SK-N-SH treated with all-trans-retinoic acid at 6 μM for 48 hours (cell line): ENCODE results near the gene ARFGEF2.

Source experiments
- ATAC-seq: fragments of 200-7000 bp; cut with Tn5 transposase; 3 replicates; pipeline ENCODE4 v1.9.1; 2020; ENCODE audit warnings: mild to moderate bottlenecking, moderate library complexity
- ARNTL ChIP-seq: fragments of 450-650 bp; formaldehyde crosslinking; IDR thresholded peaks from 2 replicates; pipeline ENCODE4 v1.5.0; 2020; ENCODE audit warnings: low read depth, mild to moderate bottlenecking, moderate library complexity, borderline replicate concordance
- BACH2 ChIP-seq: fragments of 250-450 bp; sonication (Bioruptor Pico); IDR thresholded peaks from 2 replicates; pipeline ENCODE4 v1.9.0; 2021; ENCODE audit warnings: mild to moderate bottlenecking, borderline replicate concordance
- CSDC2 ChIP-seq: fragments of 250-450 bp; sonication (Bioruptor Pico); IDR thresholded peaks from 2 replicates; pipeline ENCODE4 v1.5.0; 2020; ENCODE audit warnings: mild to moderate bottlenecking, moderate library complexity
- ESRRG ChIP-seq: fragments of 250-450 bp; sonication (Bioruptor Pico); IDR thresholded peaks from 2 replicates; pipeline ENCODE4 v1.6.1; 2021; ENCODE audit warnings: mild to moderate bottlenecking
- GLIS3 ChIP-seq: fragments of 250-450 bp; sonication (Bioruptor Pico); IDR thresholded peaks from 2 replicates; pipeline ENCODE4 v1.5.0; 2020; ENCODE audit warnings: mild to moderate bottlenecking, moderate library complexity
- ISL1 ChIP-seq: fragments of 250-450 bp; sonication (Bioruptor Pico); IDR thresholded peaks from 2 replicates; pipeline ENCODE4 v2.1.2; 2022; ENCODE audit warnings: mild to moderate bottlenecking, moderate library complexity
- OSR1 ChIP-seq: fragments of 250-450 bp; sonication (Bioruptor Pico); IDR thresholded peaks from 2 replicates; pipeline ENCODE4 v1.8.0; 2022; ENCODE audit warnings: moderate library complexity, mild to moderate bottlenecking, inconsistent platforms
- PPARA ChIP-seq: fragments of 250-450 bp; sonication (Bioruptor Pico); IDR thresholded peaks from 2 replicates; pipeline ENCODE4 v1.5.0; 2020; ENCODE audit warnings: mild to moderate bottlenecking, borderline replicate concordance
- RARB ChIP-seq: fragments of 250-450 bp; sonication (Bioruptor Pico); IDR thresholded peaks from 2 replicates; pipeline ENCODE4 v1.8.0; 2021; ENCODE audit warnings: mild to moderate bottlenecking, moderate library complexity
- SNAI2 ChIP-seq: fragments of 250-450 bp; sonication (Bioruptor Pico); IDR thresholded peaks from 2 replicates; pipeline ENCODE4 v1.5.0; 2020; ENCODE audit warnings: mild to moderate bottlenecking, moderate library complexity
- TCF4 ChIP-seq: fragments of 250-450 bp; sonication (Bioruptor Pico); IDR thresholded peaks from 2 replicates; pipeline ENCODE4 v1.8.0; 2021; ENCODE audit warnings: mild to moderate bottlenecking, moderate library complexity, borderline replicate concordance
- TOX ChIP-seq: fragments of 250-450 bp; sonication (Bioruptor Pico); IDR thresholded peaks from 2 replicates; pipeline ENCODE4 v1.8.0; 2021; ENCODE audit warnings: mild to moderate bottlenecking, moderate library complexity, borderline replicate concordance
- ZFP3 ChIP-seq: fragments of 250-450 bp; sonication (Bioruptor Pico); IDR thresholded peaks from 2 replicates; pipeline ENCODE4 v1.5.0; 2020; ENCODE audit warnings: mild to moderate bottlenecking, moderate library complexity
- ZFP30 ChIP-seq: fragments of 450-650 bp; formaldehyde crosslinking; IDR thresholded peaks from 2 replicates; pipeline ENCODE4 v1.5.0; 2022; ENCODE audit warnings: mild to moderate bottlenecking, moderate library complexity
- ZNF565 ChIP-seq: fragments of 450-650 bp; formaldehyde crosslinking; conservative IDR thresholded peaks from 2 replicates; pipeline ENCODE4 v1.5.0; 2020; ENCODE audit warnings: low read depth, mild to moderate bottlenecking, moderate library complexity
- ZNF70 ChIP-seq: fragments of 450-650 bp; formaldehyde crosslinking; IDR thresholded peaks from 2 replicates; pipeline ENCODE4 v1.5.0; 2020; ENCODE audit warnings: mild to moderate bottlenecking, moderate library complexity
- ZNF8 ChIP-seq: fragments of 450-650 bp; formaldehyde crosslinking; IDR thresholded peaks from 2 replicates; pipeline ENCODE4 v1.5.0; 2020; ENCODE audit warnings: mild to moderate bottlenecking, moderate library complexity
- TF ChIP-seq, protein P1 (sequence below): fragments of 250-450 bp; sonication (Bioruptor Pico); IDR thresholded peaks from 2 replicates; pipeline ENCODE4 v1.5.1; 2021; ENCODE audit warnings: mild to moderate bottlenecking, moderate library complexity
- TF ChIP-seq, protein P2 (sequence below): fragments of 250-450 bp; sonication (Bioruptor Pico); IDR thresholded peaks from 2 replicates; pipeline ENCODE4 v1.5.0; 2020; ENCODE audit warnings: mild to moderate bottlenecking, moderate library complexity
- TF ChIP-seq, protein P3 (sequence below): fragments of 250-450 bp; sonication (Bioruptor Pico); IDR thresholded peaks from 2 replicates; pipeline ENCODE4 v1.8.0; 2020; ENCODE audit warnings: mild to moderate bottlenecking, moderate library complexity, borderline replicate concordance
- TF ChIP-seq, protein P4 (sequence below): fragments of 250-450 bp; sonication (Bioruptor Pico); IDR thresholded peaks from 2 replicates; pipeline ENCODE4 v1.8.0; 2021; ENCODE audit warnings: low read depth, mild to moderate bottlenecking, moderate library complexity, borderline replicate concordance
- TF ChIP-seq, protein P5 (sequence below): fragments of 250-450 bp; sonication (Bioruptor Pico); IDR thresholded peaks from 2 replicates; pipeline ENCODE4 v1.5.1; 2020; ENCODE audit warnings: low read depth, mild to moderate bottlenecking, moderate library complexity

ARFGEF2 gene

DNA sequence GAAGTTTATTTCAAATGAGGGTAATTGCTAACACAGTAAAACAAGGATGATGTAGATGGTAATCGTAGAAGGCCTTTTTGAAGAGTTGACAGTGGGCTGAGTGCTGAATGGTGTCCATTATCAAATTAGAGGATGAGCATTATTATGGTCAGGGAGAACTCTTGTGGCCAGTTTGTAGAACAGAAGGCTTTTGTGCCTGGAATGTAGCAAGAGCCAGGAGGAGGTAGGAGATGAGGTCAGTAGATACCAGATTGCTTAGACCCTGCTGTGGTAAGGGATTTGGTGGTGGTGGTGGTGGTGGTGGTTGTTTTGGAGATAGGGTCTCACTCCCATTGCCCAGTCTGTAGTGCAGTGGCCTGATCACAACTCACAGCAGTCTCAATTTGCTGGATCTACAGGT is 130.8 kb downstream of the ARFGEF2 start:
- ATAC-seq, result peak; percentile 46
- no peak for TF ChIP-seq OSR1

DNA sequence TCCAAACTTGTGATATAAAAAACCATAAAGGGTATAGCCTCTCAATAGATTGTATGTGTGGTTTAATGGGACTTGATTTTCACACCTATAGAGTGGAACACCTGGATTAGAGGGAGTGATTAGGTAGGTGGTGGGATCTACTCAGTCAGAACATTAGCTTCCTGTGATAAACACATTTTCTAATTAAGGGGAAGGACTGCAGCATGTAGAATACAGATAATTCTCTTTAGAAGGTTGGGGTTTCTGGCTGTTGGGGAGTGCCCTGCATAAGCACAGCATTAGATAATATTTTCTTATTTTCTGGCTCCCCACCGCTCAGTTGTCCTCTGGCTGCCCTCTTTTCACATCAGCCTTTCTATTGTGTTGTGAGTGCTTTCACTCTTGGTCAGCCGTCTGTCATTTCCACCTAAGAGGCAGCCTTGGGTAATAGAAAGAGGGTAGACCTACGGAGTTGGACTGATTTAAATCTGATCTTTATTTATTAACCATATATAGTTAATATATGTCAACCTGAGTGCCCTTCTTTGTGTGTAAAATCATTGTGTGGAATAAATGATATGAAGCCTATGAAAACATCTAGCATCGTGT is 132.6 kb downstream of the ARFGEF2 start:
- TF ChIP-seq ZNF565 (CRISPR knock-in tag) (no peak), SNAI2 (no peak), CSDC2 (CRISPR knock-in tag) (no peak), ESRRG (no peak), BACH2 (CRISPR knock-in tag) (no peak), ZNF8 (CRISPR knock-in tag) (no peak), GLIS3 (CRISPR knock-in tag) (no peak), PPARA (CRISPR knock-in tag) (no peak), ARNTL (no peak), TOX (CRISPR knock-in tag) (no peak), ZFP30 (no peak), ZFP3 (CRISPR knock-in tag) (no peak), RARB (CRISPR knock-in tag) (no peak)
- TF ChIP-seq, protein P1, sequence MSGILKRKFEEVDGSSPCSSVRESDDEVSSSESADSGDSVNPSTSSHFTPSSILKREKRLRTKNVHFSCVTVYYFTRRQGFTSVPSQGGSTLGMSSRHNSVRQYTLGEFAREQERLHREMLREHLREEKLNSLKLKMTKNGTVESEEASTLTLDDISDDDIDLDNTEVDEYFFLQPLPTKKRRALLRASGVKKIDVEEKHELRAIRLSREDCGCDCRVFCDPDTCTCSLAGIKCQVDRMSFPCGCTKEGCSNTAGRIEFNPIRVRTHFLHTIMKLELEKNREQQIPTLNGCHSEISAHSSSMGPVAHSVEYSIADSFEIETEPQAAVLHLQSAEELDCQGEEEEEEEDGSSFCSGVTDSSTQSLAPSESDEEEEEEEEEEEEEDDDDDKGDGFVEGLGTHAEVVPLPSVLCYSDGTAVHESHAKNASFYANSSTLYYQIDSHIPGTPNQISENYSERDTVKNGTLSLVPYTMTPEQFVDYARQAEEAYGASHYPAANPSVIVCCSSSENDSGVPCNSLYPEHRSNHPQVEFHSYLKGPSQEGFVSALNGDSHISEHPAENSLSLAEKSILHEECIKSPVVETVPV (CRISPR knock-in tag), result no peak
- TF ChIP-seq, protein P2, sequence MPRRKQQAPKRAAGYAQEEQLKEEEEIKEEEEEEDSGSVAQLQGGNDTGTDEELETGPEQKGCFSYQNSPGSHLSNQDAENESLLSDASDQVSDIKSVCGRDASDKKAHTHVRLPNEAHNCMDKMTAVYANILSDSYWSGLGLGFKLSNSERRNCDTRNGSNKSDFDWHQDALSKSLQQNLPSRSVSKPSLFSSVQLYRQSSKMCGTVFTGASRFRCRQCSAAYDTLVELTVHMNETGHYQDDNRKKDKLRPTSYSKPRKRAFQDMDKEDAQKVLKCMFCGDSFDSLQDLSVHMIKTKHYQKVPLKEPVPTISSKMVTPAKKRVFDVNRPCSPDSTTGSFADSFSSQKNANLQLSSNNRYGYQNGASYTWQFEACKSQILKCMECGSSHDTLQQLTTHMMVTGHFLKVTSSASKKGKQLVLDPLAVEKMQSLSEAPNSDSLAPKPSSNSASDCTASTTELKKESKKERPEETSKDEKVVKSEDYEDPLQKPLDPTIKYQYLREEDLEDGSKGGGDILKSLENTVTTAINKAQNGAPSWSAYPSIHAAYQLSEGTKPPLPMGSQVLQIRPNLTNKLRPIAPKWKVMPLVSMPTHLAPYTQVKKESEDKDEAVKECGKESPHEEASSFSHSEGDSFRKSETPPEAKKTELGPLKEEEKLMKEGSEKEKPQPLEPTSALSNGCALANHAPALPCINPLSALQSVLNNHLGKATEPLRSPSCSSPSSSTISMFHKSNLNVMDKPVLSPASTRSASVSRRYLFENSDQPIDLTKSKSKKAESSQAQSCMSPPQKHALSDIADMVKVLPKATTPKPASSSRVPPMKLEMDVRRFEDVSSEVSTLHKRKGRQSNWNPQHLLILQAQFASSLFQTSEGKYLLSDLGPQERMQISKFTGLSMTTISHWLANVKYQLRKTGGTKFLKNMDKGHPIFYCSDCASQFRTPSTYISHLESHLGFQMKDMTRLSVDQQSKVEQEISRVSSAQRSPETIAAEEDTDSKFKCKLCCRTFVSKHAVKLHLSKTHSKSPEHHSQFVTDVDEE, result no peak
- TF ChIP-seq, protein P3, sequence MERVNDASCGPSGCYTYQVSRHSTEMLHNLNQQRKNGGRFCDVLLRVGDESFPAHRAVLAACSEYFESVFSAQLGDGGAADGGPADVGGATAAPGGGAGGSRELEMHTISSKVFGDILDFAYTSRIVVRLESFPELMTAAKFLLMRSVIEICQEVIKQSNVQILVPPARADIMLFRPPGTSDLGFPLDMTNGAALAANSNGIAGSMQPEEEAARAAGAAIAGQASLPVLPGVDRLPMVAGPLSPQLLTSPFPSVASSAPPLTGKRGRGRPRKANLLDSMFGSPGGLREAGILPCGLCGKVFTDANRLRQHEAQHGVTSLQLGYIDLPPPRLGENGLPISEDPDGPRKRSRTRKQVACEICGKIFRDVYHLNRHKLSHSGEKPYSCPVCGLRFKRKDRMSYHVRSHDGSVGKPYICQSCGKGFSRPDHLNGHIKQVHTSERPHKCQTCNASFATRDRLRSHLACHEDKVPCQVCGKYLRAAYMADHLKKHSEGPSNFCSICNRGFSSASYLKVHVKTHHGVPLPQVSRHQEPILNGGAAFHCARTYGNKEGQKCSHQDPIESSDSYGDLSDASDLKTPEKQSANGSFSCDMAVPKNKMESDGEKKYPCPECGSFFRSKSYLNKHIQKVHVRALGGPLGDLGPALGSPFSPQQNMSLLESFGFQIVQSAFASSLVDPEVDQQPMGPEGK (CRISPR knock-in tag), result no peak
- TF ChIP-seq, protein P4, sequence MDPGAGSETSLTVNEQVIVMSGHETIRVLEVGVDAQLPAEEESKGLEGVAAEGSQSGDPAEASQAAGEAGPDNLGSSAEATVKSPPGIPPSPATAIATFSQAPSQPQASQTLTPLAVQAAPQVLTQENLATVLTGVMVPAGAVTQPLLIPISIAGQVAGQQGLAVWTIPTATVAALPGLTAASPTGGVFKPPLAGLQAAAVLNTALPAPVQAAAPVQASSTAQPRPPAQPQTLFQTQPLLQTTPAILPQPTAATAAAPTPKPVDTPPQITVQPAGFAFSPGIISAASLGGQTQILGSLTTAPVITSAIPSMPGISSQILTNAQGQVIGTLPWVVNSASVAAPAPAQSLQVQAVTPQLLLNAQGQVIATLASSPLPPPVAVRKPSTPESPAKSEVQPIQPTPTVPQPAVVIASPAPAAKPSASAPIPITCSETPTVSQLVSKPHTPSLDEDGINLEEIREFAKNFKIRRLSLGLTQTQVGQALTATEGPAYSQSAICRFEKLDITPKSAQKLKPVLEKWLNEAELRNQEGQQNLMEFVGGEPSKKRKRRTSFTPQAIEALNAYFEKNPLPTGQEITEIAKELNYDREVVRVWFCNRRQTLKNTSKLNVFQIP (CRISPR knock-in tag), result no peak
- ATAC-seq, result no peak

DNA sequence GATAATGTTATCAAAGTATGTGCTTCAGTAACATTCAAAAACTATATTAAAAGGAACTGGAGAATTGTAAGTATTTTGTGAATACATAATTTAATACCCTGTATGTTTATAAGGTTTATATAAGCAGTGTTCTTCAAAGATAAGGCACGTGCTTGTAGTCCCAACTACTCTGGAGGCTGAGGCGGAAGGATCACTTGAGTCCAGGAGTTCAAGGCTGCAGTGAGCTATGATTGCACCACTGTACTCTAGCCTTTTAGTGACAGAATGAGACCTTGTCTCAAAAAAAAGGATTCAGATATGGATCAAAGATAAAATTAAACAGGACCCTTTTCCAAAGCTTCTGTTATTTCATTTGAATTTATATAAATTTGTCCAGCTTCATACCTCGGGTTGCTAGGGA is 141.8 kb downstream of the ARFGEF2 start:
- TF ChIP-seq TOX (CRISPR knock-in tag) (no peak), TCF4 (CRISPR knock-in tag) (no peak)
- TF ChIP-seq, protein P5, sequence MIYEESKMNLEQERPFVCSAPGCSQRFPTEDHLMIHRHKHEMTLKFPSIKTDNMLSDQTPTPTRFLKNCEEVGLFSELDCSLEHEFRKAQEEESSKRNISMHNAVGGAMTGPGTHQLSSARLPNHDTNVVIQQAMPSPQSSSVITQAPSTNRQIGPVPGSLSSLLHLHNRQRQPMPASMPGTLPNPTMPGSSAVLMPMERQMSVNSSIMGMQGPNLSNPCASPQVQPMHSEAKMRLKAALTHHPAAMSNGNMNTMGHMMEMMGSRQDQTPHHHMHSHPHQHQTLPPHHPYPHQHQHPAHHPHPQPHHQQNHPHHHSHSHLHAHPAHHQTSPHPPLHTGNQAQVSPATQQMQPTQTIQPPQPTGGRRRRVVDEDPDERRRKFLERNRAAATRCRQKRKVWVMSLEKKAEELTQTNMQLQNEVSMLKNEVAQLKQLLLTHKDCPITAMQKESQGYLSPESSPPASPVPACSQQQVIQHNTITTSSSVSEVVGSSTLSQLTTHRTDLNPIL, result no peak
- ATAC-seq, result no peak

DNA sequence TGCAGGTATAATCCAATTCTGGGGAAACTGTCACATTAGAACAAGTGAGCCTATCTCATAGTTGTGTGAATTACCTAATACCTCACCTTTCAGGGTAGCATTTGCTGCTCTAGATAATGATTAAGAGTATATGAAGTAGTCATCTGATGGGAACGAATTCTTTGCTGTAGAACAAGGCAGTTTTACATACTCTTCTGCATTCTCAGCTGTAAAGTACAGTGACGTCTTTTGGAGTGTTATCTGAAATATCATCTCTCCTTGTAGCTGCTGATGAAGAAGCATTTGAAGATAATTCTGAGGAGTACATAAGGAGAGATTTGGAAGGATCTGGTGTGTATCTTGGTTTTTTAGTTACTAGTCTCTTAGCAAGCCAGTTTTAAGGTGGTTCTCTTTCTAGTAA is 153.0 kb downstream of the ARFGEF2 start:
- ATAC-seq, result no peak
- TF ChIP-seq ZNF8 (CRISPR knock-in tag) (no peak), ISL1 (CRISPR knock-in tag) (no peak), ZNF565 (CRISPR knock-in tag) (no peak), TOX (CRISPR knock-in tag) (no peak), OSR1 (no peak), ESRRG (no peak), ZNF70 (no peak), ARNTL (no peak), CSDC2 (CRISPR knock-in tag) (no peak), PPARA (CRISPR knock-in tag) (no peak), TCF4 (CRISPR knock-in tag) (no peak), ZFP30 (no peak), GLIS3 (CRISPR knock-in tag) (no peak)
- TF ChIP-seq, protein P2, result no peak
- TF ChIP-seq, protein P3 (CRISPR knock-in tag), result no peak
